Upper lobe of left lung (tissue), 4 donors: ENCODE measurements around the gene PTPRN2.

Source experiments
- CTCF ChIP-seq, 6 experiments: fragments of 450-650 bp in 4 of 6; fragments of 200-600 bp in 2 of 6; sonication (generic) in 2 of 6; IDR thresholded peaks; one replicate each; pipeline ENCODE4 v1.5.1; 2016 to 2019; ENCODE audit warnings: antibody characterized with exemption in 6 of 6
- EP300 ChIP-seq, 4 donors: sonication (generic); formaldehyde crosslinking; IDR thresholded peaks; one replicate each; pipeline ENCODE4 v1.5.1; 2017; ENCODE audit warnings: antibody characterized with exemption in 4 of 4, control low read depth in 2 of 4
- POLR2AphosphoS5 ChIP-seq, 2 donors: sonication (generic); formaldehyde crosslinking; IDR thresholded peaks; one replicate each; pipeline ENCODE4 v1.5.1; 2017; ENCODE audit warnings: antibody characterized with exemption in 2 of 2

- TF ChIP-seq CTCF (IDR thresholded peaks at IDR 0.05) (no peak), POLR2AphosphoS5 (IDR thresholded peaks at IDR 0.05) (no peak), EP300 (IDR thresholded peaks at IDR 0.05) (no peak)
Measured at GRCh38 chr7:158486919-158487318, 100.7 kb downstream of the PTPRN2 start.
